ENCODE data around the gene AVPR1A. TPM values are rescaled to one million over a fixed set of nuclear protein-coding genes. Genes with fewer than 3 reads are reported as not detected.
A peak's percentile ranks its signal among the peaks of the same experiment; 100 is the strongest.
"Not testable (repeated sequence)": the region's sequence is repeated elsewhere in the genome, so short reads cannot be mapped to it uniquely, and the experiment has no call there.

AVPR1A gene
- polyA plus RNA-seq (ENCODE audit: insufficient read length in 4 of 4), result 10 to 100 TPM in 1 of 4 donors, 1 to 10 TPM in 3; 3.6 to 10.6 (median 6.0) TPM

- DNase-seq (ENCODE audit: low read depth in 4 of 4, low spot score in 2 of 4), result peak in 1 of 4 donors; percentile 59
Observed at GRCh38 chr12:63150713-63151622, at the start of gene AVPR1A. AVPR1A (minus strand) TSS chr12:63151201; CDS start chr12:63150836, 365 bp downstream.

DNA sequence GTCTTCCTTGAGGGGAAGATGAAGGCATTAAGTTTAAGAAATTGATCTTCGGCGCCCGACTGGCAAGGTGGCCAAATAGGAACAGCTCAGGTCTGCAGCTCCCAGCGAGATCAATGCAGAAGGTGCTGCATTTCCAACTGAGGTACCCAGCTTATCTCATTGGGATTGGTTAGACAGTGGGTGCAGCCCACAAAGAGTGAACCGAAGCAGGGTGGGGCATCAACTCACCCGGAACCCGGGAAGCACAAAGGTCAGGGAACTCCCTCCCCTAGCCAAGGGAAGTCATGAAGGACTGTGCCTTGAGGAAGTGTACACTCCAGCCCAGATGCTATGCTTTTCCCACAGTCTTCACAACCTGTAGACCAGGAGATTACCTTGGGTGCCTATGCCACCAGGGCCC, 45.2 kb upstream of the AVPR1A start:
- DNase-seq (ENCODE audit: low read depth in 4 of 4, low spot score in 2 of 4), result no peak

- DNase-seq (ENCODE audit: low read depth in 4 of 4, low spot score in 2 of 4), result no peak
Observed at GRCh38 chr12:63179224-63179623, 28.2 kb upstream of the AVPR1A start.

DNA sequence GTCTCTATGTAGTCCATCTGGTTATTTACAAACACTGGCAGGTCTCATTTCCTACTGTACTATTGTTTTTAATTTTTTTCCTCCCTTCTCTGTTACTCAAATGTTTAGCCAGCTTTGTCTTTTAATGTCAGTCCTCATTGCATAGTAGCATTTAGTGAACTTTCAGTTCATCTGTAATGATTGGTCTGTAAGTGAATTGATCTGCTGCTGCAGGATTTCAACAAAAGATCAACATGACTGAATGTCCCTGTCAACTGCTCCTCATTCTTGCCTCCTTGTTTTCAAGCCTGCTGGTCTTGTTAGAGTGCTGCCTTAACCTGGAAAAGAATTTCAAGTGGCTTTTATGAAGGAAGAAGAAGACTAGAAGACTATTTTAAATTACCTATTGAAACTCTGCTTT, 19.3 kb upstream of the AVPR1A start:
- no peak for DNase-seq (ENCODE audit: low read depth in 4 of 4, low spot score in 2 of 4)

GRCh38 chr12:63167741-63168140, 16.7 kb upstream of the AVPR1A start:
- DNase-seq (ENCODE audit: low read depth in 4 of 4, low spot score in 2 of 4), result not testable (repeated sequence)

DNA sequence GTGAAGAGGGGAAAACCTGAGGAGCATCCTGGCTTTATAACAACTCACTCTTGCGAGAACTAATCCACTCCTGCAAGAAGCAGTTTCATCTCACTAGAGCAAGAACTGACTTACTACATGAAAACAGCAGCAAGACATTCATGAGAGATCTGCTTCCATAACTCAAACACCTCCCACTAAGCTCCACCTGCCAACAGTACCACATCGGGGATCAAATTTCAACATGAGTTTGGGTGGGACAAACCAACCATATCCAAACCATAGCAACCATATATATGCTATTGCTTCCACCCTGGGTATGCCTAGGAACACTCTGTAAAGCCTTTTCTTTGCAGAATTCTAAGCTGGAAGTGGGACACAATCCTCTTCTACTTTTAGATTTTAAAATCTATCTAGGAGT, 13.9 kb upstream of the AVPR1A start:
- peak in 1 of 4 donors; percentile 21 for DNase-seq (ENCODE audit: low read depth in 4 of 4, low spot score in 2 of 4)

DNA sequence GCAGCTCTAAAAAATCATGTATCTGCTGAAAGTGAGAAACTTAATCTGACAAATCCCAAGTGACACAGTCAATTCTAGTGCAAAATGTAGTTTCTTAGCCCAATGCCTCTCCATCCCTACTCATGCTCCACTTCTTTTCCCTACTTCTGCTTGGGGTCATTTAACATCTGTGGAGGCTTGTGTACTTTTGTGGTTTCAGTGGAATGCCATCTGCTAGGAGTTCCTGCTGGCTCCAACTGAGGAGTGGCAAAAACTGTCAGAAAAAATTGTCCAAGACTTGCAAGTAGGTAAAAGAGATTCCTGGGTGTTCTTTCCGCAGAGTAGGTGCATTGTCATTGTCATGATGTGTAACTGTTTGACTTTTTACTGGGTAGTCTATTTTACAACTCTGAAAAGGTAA, 12.5 kb upstream of the AVPR1A start:
- no peak for DNase-seq (ENCODE audit: low read depth in 4 of 4, low spot score in 2 of 4)

DNA sequence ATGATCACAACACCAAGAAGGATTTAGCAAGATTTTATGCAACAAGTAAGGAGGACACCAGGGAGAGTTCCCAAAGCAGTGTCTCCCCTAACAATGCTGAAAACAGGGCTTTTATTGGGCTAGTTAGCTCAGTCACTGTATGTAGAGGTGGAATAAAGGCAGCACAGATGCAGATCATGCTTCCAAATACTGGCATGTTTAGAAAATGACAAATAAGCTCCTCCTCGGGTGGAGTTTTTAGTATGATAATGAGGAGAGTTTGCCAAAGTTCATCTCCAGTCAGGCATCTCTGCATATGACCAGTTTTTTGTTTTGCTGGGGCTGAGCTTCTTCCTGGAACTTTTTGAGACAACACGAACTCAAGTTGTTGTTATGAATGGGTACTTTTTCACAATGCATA, 4.4 kb upstream of the AVPR1A start:
- DNase-seq (ENCODE audit: low read depth in 4 of 4, low spot score in 2 of 4), result no peak

DNA sequence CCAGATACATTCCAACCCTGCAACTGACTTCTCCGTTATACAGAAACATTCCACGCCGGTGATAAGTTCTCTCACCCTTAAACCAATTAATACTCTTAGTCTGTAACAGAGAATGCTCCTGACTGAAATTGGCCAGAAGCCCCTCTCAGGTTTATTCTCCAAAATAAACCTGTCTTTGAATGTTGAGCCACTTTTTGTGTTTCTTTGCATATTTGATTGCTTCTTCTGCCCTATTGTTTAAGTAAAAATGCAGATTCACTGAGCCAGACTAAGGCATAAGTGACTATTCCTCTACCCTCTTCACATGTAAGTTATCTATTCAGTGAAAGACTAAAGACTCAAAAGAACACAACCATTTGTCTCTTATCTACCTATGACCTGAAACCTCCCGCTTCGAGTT, 3.6 kb upstream of the AVPR1A start:
- no peak for DNase-seq (ENCODE audit: low read depth in 4 of 4, low spot score in 2 of 4)

GRCh38 chr12:63152321-63152700, 1.3 kb upstream of the AVPR1A start:
- no peak for DNase-seq (ENCODE audit: low read depth in 4 of 4, low spot score in 2 of 4)

DNA sequence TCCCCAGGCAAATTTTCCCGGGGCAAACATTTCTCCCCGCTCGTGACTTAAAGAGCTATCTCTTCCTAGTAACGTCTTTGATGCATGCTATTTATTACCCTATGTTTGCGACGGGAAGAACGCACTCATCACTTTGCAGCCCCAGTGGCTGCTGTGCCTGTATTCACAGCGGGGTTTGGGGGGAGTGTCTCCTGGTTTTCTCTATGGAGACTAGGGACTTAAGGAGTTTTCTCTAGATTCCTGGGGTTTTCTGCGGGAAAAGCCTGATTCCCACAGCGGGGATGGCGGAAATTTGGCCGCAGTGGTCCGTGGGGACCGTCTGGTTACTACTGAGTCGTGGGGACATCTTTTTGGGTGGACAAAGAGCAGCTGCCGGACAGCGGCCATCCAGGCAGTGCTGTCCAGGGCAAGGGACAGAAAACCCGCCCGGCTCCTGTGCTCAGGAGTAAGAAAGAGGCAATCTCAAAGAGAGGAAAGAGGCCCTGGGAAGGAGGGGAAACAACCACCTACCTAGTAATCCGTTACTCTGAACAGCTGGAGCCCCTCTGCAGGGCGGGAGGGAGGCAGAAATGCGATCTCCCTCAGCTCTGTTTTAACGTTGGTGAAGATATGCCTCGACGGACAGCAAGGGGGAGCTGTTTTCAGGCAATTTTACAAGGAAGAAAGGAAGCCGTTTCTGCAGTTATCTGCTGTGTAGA, 771 bp upstream of the AVPR1A start:
- peak in 2 of 4 donors; percentile 67 to 77 for DNase-seq (ENCODE audit: low read depth in 4 of 4, low spot score in 2 of 4)

GRCh38 chr12:63149909-63150712, 890 bp downstream of the AVPR1A start:
- DNase-seq (ENCODE audit: low read depth in 4 of 4, low spot score in 2 of 4), result peak in 1 of 4 donors; percentile 17

GRCh38 chr12:63144556-63144955, 6.4 kb downstream of the AVPR1A start:
- DNase-seq (ENCODE audit: low read depth in 4 of 4, low spot score in 2 of 4), result no peak

GRCh38 chr12:63138488-63138887, 12.5 kb downstream of the AVPR1A start:
- DNase-seq (ENCODE audit: low read depth in 4 of 4, low spot score in 2 of 4), result no peak

DNA sequence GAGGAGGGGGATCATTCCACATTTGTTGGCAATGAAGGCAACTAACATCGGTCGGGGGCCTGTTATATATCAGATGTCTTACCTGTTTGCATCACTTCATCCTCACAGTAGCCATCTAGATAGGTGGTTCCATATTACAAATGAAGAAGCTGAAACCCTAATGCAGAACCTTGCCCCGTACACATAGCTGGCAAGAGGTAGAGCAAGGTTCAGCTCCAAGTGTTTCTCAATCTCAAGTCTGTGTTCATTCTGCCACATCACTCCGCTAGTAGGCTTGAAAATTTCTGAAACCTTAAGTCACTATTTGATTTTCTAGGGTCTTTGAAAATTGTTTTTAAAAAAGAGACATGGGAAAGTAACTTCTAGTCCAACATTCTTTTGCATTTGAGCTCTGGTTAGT, 17.0 kb downstream of the AVPR1A start:
- DNase-seq (ENCODE audit: low read depth in 4 of 4, low spot score in 2 of 4), result no peak

GRCh38 chr12:63132201-63132600, 18.8 kb downstream of the AVPR1A start:
- DNase-seq (ENCODE audit: low read depth in 4 of 4, low spot score in 2 of 4), result no peak

DNA sequence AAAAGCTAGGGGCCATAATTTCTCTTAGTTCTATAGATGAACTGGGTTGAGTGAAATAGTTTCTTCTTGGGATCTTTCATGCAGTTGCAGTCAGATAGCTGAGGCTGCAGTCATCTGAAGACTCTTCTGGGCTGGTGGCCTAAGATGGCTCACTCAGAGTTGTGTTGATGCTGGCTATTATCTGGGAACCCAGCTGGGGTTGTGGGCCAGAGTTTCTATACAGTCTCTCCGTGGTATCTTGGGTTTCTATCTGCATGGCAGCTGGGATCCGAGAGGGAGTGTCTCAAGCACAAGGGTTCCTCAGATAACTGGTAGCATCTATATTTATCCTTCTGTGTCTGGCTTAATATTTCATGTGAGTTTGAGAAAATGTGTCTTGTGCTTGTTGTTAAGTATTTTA, 21.1 kb downstream of the AVPR1A start:
- no peak for DNase-seq (ENCODE audit: low read depth in 4 of 4, low spot score in 2 of 4)

DNA sequence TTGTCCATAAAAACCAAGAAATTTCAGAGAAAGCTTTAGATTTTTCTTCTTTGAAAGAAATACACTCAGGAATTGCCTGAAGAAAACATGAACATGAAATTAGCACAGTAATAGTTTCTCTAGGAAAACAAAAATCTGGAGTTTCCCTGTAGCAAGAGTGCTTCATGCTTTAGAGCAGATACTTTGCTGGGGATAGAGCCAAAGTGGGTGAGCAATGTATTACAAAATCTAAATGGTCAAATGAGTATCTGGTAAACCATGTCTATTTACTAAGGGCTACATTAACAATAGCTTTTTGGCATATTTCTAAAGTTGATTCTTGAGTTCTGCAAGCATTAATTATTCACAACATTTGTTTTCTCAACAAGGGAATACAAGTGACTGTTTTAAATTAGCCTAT, 26.2 kb downstream of the AVPR1A start:
- DNase-seq (ENCODE audit: low read depth in 4 of 4, low spot score in 2 of 4), result no peak

DNA sequence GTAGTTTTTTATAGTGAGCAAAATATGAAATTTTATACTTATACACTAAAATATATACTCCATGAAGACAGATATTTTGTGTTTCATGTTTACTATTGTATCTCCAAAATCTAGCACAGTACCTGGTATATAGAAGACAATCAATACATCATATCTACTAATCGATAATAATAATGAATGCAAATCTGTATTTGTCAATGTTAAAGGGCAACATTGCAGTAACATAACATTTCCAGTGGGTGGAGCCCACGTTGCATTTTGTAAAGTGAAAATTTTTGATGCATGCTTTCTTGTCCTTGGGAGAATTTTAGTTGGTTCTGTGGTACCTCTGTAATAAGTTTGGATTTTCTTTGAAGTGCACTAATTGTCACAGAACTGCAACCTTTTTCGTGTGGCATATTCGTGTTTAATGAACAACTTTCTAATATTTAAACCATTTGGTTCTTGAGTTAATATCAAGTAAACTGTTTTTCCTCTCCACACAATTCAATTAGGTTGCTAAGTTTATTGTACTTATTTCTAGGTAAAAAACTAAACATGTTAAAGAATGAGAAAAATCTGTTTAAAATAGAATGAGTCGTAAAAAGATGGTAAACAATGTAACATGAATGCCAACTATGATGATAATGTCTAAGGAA, 47.4 kb downstream of the AVPR1A start:
- DNase-seq (ENCODE audit: low read depth in 4 of 4, low spot score in 2 of 4), result no peak

DNA sequence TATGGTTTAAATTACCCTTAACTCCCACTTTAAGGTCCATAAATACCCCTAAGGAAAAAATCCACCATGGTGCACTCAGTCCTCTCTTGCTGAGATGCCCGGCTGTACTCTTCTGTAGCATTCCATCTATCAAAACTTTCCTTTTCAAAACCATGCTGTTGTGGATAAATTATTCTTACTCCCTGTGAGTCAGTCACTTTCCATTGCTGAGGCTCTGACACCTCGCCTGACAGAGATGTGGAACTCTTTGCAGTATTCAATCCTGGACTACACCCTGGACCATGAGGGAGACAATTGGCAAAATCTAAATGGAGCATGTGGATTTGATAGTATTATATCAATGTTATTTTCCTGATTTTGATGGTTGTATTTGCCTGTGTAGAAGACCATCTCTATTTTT, 49.1 kb downstream of the AVPR1A start:
- DNase-seq (ENCODE audit: low read depth in 4 of 4, low spot score in 2 of 4), result no peak
